ENCODE results near the gene C19orf25. TPM values are rescaled to one million over a fixed set of nuclear protein-coding genes. Genes with fewer than 3 reads are reported as not detected.

The C19orf25 gene
- total and polyA plus RNA-seq, 9 of the 15 experiments (the other 6 are each of a cell fraction or from before 2014, with no cell fraction given): 0.79 to 96.0 (median 36.1) TPM

DNA sequence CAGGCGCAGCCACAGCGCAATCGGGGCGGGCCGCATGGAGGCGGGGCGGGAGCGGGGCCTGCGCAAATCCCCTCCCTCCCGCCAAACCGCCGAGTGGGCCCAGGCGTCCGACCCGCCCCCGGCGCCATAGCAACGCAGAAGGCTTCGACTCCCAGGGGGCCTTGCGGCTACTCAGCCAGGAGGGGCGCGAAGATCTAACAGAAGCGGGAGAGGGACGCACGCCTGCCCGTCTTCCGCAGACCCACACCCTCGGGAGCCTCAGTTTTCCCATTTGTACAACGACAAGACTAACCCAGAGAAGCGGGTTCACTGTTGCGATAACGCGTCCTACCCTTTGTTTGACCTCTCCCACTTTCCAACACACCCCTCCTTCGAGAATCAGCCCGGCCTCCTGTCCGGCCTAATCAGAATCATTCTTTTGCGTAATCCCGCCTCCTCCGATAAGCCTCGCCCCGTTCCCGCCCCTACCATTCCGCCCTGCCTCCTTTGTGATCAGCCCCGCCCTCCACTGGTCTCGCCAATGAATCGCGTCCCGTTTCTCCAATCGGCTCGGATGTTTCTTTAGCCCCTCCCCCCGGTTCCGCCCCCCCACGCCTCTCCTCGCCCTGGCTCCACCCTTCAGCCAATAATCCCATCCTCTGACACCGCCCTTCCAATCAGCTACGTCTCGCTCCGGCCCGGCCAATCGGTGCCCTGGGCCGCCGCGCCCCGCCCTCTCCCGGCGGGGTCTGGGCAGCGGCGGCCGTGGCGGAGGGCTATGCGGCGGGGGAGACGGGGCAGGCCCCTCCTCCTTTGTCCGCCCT lies 11.5 kb upstream of the C19orf25 start, which contains the start of gene PCSK4 (continued):
- TF ChIP-seq, protein P1, sequence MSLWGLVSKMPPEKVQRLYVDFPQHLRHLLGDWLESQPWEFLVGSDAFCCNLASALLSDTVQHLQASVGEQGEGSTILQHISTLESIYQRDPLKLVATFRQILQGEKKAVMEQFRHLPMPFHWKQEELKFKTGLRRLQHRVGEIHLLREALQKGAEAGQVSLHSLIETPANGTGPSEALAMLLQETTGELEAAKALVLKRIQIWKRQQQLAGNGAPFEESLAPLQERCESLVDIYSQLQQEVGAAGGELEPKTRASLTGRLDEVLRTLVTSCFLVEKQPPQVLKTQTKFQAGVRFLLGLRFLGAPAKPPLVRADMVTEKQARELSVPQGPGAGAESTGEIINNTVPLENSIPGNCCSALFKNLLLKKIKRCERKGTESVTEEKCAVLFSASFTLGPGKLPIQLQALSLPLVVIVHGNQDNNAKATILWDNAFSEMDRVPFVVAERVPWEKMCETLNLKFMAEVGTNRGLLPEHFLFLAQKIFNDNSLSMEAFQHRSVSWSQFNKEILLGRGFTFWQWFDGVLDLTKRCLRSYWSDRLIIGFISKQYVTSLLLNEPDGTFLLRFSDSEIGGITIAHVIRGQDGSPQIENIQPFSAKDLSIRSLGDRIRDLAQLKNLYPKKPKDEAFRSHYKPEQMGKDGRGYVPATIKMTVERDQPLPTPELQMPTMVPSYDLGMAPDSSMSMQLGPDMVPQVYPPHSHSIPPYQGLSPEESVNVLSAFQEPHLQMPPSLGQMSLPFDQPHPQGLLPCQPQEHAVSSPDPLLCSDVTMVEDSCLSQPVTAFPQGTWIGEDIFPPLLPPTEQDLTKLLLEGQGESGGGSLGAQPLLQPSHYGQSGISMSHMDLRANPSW (CRISPR knock-in tag; IDR thresholded peaks at IDR 0.05): no peak
- peak; percentile 84 to 95 for TF ChIP-seq MAZ (CRISPR knock-in tag; conservative IDR thresholded peaks at IDR 0.05 in 1 of 2, IDR thresholded peaks at IDR 0.05 in 1 of 2)
- TF ChIP-seq NRF1 (conservative IDR thresholded peaks at IDR 0.05 in 1 of 2, IDR thresholded peaks at IDR 0.05 in 1 of 2): peak; percentile 90 to 92
- TF ChIP-seq, protein P2, sequence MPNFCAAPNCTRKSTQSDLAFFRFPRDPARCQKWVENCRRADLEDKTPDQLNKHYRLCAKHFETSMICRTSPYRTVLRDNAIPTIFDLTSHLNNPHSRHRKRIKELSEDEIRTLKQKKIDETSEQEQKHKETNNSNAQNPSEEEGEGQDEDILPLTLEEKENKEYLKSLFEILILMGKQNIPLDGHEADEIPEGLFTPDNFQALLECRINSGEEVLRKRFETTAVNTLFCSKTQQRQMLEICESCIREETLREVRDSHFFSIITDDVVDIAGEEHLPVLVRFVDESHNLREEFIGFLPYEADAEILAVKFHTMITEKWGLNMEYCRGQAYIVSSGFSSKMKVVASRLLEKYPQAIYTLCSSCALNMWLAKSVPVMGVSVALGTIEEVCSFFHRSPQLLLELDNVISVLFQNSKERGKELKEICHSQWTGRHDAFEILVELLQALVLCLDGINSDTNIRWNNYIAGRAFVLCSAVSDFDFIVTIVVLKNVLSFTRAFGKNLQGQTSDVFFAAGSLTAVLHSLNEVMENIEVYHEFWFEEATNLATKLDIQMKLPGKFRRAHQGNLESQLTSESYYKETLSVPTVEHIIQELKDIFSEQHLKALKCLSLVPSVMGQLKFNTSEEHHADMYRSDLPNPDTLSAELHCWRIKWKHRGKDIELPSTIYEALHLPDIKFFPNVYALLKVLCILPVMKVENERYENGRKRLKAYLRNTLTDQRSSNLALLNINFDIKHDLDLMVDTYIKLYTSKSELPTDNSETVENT (CRISPR knock-in tag; IDR thresholded peaks at IDR 0.05): no peak
- TF ChIP-seq, protein P3, sequence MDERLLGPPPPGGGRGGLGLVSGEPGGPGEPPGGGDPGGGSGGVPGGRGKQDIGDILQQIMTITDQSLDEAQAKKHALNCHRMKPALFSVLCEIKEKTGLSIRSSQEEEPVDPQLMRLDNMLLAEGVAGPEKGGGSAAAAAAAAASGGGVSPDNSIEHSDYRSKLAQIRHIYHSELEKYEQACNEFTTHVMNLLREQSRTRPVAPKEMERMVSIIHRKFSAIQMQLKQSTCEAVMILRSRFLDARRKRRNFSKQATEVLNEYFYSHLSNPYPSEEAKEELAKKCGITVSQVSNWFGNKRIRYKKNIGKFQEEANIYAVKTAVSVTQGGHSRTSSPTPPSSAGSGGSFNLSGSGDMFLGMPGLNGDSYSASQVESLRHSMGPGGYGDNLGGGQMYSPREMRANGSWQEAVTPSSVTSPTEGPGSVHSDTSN (CRISPR knock-in tag; IDR thresholded peaks at IDR 0.05; ENCODE audit: low read depth): no peak
- TF ChIP-seq, protein P3 (tag; conservative IDR thresholded peaks at IDR 0.05; ENCODE audit: low read depth): no peak
- TF ChIP-seq PHF21A (IDR thresholded peaks at IDR 0.05; ENCODE audit: borderline replicate concordance, low read depth): no peak
- TF ChIP-seq, protein P4, sequence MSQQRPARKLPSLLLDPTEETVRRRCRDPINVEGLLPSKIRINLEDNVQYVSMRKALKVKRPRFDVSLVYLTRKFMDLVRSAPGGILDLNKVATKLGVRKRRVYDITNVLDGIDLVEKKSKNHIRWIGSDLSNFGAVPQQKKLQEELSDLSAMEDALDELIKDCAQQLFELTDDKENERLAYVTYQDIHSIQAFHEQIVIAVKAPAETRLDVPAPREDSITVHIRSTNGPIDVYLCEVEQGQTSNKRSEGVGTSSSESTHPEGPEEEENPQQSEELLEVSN (IDR thresholded peaks at IDR 0.05; ENCODE audit: borderline replicate concordance in 1 of 2, extremely low read depth in 1 of 2, insufficient read depth in 1 of 2, insufficient read length in 1 of 2, low read depth in 1 of 2, low read length in 1 of 2, poor library complexity in 1 of 2, severe bottlenecking in 1 of 2): peak; percentile 77 to 85
- TF ChIP-seq, protein P5, sequence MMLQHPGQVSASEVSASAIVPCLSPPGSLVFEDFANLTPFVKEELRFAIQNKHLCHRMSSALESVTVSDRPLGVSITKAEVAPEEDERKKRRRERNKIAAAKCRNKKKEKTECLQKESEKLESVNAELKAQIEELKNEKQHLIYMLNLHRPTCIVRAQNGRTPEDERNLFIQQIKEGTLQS (IDR thresholded peaks at IDR 0.05): peak; percentile 63
- TF ChIP-seq, protein P5 (CRISPR knock-in tag; conservative IDR thresholded peaks at IDR 0.05): no peak
- no peak; the same call in 1 of the 2 replicates for TF ChIP-seq JUND (IDR thresholded peaks at IDR 0.05; ENCODE audit: borderline replicate concordance, low read depth, low read length)
- TF ChIP-seq JUND (tag; IDR thresholded peaks at IDR 0.05; ENCODE audit: borderline replicate concordance, low read depth, low read length): 0 out of 3 replicates have a peak, but pooled peaks have one; percentile 19
- TF ChIP-seq, protein P6, sequence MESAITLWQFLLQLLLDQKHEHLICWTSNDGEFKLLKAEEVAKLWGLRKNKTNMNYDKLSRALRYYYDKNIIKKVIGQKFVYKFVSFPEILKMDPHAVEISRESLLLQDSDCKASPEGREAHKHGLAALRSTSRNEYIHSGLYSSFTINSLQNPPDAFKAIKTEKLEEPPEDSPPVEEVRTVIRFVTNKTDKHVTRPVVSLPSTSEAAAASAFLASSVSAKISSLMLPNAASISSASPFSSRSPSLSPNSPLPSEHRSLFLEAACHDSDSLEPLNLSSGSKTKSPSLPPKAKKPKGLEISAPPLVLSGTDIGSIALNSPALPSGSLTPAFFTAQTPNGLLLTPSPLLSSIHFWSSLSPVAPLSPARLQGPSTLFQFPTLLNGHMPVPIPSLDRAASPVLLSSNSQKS (CRISPR knock-in tag; IDR thresholded peaks at IDR 0.05): no peak

All from K562 (cell line).